Hematopoietic multipotent progenitor cell treated with erythropoietin and hydrocortisone succinate and interleukin-3 and kit ligand, for 6 days (in vitro differentiated cells): ENCODE measurements around the gene ACTR1B.
A peak's percentile ranks its signal among the peaks of the same experiment; 100 is the strongest.
"Not testable (repeated sequence)": the region's sequence is repeated elsewhere in the genome, so short reads cannot be mapped to it uniquely, and the experiment has no call there.

Experiments
- DNase-seq: peaks from one replicate; pipeline ENCODE4 v3.0.0-alpha.2; 2015

Gene ACTR1B

GRCh38 chr2:97688062-97688827, 24.4 kb upstream of the ACTR1B start:
- DNase-seq, result no peak

- not testable (repeated sequence) for DNase-seq
Observed at GRCh38 chr2:97687235-97687634, 23.4 kb upstream of the ACTR1B start.

- peak; percentile 61 for DNase-seq
Observed at GRCh38 chr2:97678298-97678697, 14.5 kb upstream of the ACTR1B start.

GRCh38 chr2:97677480-97677879, 13.6 kb upstream of the ACTR1B start:
- no peak for DNase-seq

GRCh38 chr2:97676620-97677019, 12.8 kb upstream of the ACTR1B start:
- no peak for DNase-seq

- DNase-seq, result no peak
Observed at GRCh38 chr2:97675430-97676113, 11.7 kb upstream of the ACTR1B start.

GRCh38 chr2:97673915-97674283, 10.1 kb upstream of the ACTR1B start:
- DNase-seq, result no peak

- DNase-seq, result peak; percentile 54
Observed at GRCh38 chr2:97673182-97673914, 9.5 kb upstream of the ACTR1B start.

- not testable (repeated sequence) for DNase-seq
Observed at GRCh38 chr2:97672606-97673140, 8.8 kb upstream of the ACTR1B start.

GRCh38 chr2:97671526-97671925, 7.7 kb upstream of the ACTR1B start:
- no peak for DNase-seq

GRCh38 chr2:97670471-97670870, 6.6 kb upstream of the ACTR1B start:
- no peak for DNase-seq

- DNase-seq, result no peak
Observed at GRCh38 chr2:97669448-97669847, 5.6 kb upstream of the ACTR1B start, which contains the start of gene C2orf92. C2orf92 (plus strand) TSS chr2:97669713; CDS start chr2:97669789, 76 bp downstream.

- peak; percentile 64 for DNase-seq
Observed at GRCh38 chr2:97664636-97664970, 759 bp upstream of the ACTR1B start.

GRCh38 chr2:97663626-97663961, 250 bp downstream of the ACTR1B start:
- no peak for DNase-seq

GRCh38 chr2:97662895-97663625, 784 bp downstream of the ACTR1B start:
- peak; percentile 82 for DNase-seq

GRCh38 chr2:97662386-97662894, 1.4 kb downstream of the ACTR1B start:
- no peak for DNase-seq

- no peak for DNase-seq
Observed at GRCh38 chr2:97661927-97662326, 1.9 kb downstream of the ACTR1B start.

GRCh38 chr2:97660775-97661389, 3.0 kb downstream of the ACTR1B start:
- no peak for DNase-seq

- no peak for DNase-seq
Observed at GRCh38 chr2:97660044-97660774, 3.6 kb downstream of the ACTR1B start.

- no peak for DNase-seq
Observed at GRCh38 chr2:97659256-97660043, 4.4 kb downstream of the ACTR1B start.

- DNase-seq, result no peak
Observed at GRCh38 chr2:97658691-97659157, 5.1 kb downstream of the ACTR1B start.
